GM12892 (cell line): ENCODE data around the gene ERC1.

Source experiments
- POLR2A ChIP-seq: IDR thresholded peaks from 2 replicates; pipeline ENCODE4 v1.6.1; 2011; ENCODE audit warnings: low read depth, low read length, control low read depth
- POLR2AphosphoS5 ChIP-seq: IDR thresholded peaks from 2 replicates; pipeline ENCODE4 v1.6.1; 2011; ENCODE audit warnings: low read depth, low read length, control low read depth
- TAF1 ChIP-seq: IDR thresholded peaks from 2 replicates; pipeline ENCODE4 v1.6.1; 2011; ENCODE audit warnings: low read depth, mild to moderate bottlenecking, control low read depth, low read length, borderline replicate concordance

GRCh38 chr12:991350-992333 lies 619 bp downstream of the ERC1 start:
- TF ChIP-seq TAF1 (no peak), POLR2AphosphoS5 (no peak), POLR2A (no peak)
